Measurements from ENCODE around the gene RASA4B. TPM values are rescaled to one million over a fixed set of nuclear protein-coding genes. Genes with fewer than 3 reads are reported as not detected.

The RASA4B gene
- total RNA-seq, 1 experiment from 2014 or later = 6.0 TPM

GRCh38 chr7:102469972-102470825, 47.4 kb downstream of the RASA4B start:
- no peaks in the 10 kb centered on the region for H3K27me3 ChIP-seq (ENCODE audit: insufficient read depth, low read length)
- H3K4me3 ChIP-seq (replicated peaks in 1 of 2; ENCODE audit: low read depth in 1 of 2, low read length in 2 of 2) = no peak overlapping the region
- peaks cover 2 to 9% of the 10 kb centered on the region in 2 experiments; a peak in 2 of 4 replicates for H3K4me1 ChIP-seq (ENCODE audit: control insufficient read depth in 1 of 2, insufficient read depth in 2 of 2, low read length in 2 of 2)
- intact Hi-C loops (cut with micrococcal nuclease) = no loop called here
- CTCF ChIA-PET = no interaction called here
- H3K9me2 ChIP-seq (ENCODE audit: insufficient read depth) = no peaks in the 10 kb centered on the region
- H3K36me3 ChIP-seq (ENCODE audit: control insufficient read depth in 1 of 2, insufficient read depth in 2 of 2, low read length in 2 of 2) = no peaks in the 10 kb centered on the region; a peak in 2 of 4 replicates
- peaks cover 7% of the 10 kb centered on the region; the same call in 1 of the 2 replicates for H3K79me2 ChIP-seq (ENCODE audit: insufficient read depth, low read length)
- POLR2A ChIA-PET = no interaction called here
- H3K27ac ChIP-seq (ENCODE audit: low read depth, low read length) = no peak overlapping the region; the same call in 1 of the 2 replicates
- TF ChIP-seq CEBPB (IDR thresholded peaks at IDR 0.05; ENCODE audit: low read depth) = no peak
- TF ChIP-seq ZBTB33 (IDR thresholded peaks at IDR 0.05; ENCODE audit: extremely low read depth, insufficient replicate concordance, low read length) = no peak
- TF ChIP-seq TCF7L2 (IDR thresholded peaks at IDR 0.05; ENCODE audit: borderline replicate concordance, extremely low read depth, insufficient read depth, insufficient read length) = no peak
- TF ChIP-seq POLR2AphosphoS5 (IDR thresholded peaks at IDR 0.05; ENCODE audit: low read depth, low read length) = no peak
- no peak for TF ChIP-seq REST (IDR thresholded peaks at IDR 0.05; ENCODE audit: low read depth)
- no peak for TF ChIP-seq SRF (IDR thresholded peaks at IDR 0.05; ENCODE audit: low read depth)
- TF ChIP-seq CBX3 (IDR thresholded peaks at IDR 0.05; ENCODE audit: low read depth) = no peak
- TF ChIP-seq EZH2 (IDR thresholded peaks at IDR 0.05) = no peak
- no peak for TF ChIP-seq RAD21 (IDR thresholded peaks at IDR 0.05; ENCODE audit: low read depth)
- H3K9me3 ChIP-seq (ENCODE audit: control insufficient read depth in 1 of 2, insufficient read depth in 1 of 2, low read depth in 1 of 2, low read length in 2 of 2) = no peaks in the 10 kb centered on the region
- RAD21 ChIA-PET (ENCODE audit: low non-redundant PET in 1 of 2, low total read pairs in 2 of 2, uncharacterized antibody in 2 of 2, unreplicated experiment in 2 of 2) = no interaction called here
- H4K20me1 ChIP-seq (ENCODE audit: insufficient read depth) = no peaks in the 10 kb centered on the region
- DNase-seq (ENCODE audit: low read depth, low spot score) (no peak), ATAC-seq (no peak)
- H2AFZ ChIP-seq (ENCODE audit: low read depth, low read length, poor library complexity, severe bottlenecking) = no peak overlapping the region
- H3K9ac ChIP-seq (ENCODE audit: low read length) = no peak overlapping the region
- no peak overlapping the region for H3K4me2 ChIP-seq (ENCODE audit: low read length)
- BruUV-seq (replicated peaks) = no TSS peak
